GM21390 (cell line): ENCODE data around the gene RASGRP4.
"Not testable (repeated sequence)": the region's sequence is repeated elsewhere in the genome, so short reads cannot be mapped to it uniquely, and the experiment has no call there.

Experiments used
- ATAC-seq: cut with Tn5 transposase; IDR thresholded peaks from one replicate; pipeline ENCODE4 v1.9.1; 2021; ENCODE audit not compliant: unreplicated experiment

Gene RASGRP4

DNA sequence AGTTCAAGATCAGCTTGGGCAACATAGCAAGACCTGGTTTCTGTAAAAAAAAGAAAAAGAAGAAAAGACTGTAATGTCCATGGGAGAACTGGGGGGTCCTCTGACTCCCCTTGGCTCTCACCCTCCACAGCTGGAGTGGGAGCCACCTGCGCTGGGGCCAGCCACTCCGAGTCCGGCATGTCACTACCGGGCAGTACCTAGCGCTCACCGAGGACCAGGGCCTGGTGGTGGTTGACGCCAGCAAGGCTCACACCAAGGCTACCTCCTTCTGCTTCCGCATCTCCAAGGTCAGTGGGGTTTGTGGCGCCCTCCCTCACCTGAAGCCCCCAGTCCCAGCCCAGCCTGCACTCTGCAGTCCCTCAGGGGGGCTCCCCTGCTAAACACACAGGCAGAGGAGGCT lies 22.2 kb upstream of the RASGRP4 start:
- ATAC-seq, result no peak

DNA sequence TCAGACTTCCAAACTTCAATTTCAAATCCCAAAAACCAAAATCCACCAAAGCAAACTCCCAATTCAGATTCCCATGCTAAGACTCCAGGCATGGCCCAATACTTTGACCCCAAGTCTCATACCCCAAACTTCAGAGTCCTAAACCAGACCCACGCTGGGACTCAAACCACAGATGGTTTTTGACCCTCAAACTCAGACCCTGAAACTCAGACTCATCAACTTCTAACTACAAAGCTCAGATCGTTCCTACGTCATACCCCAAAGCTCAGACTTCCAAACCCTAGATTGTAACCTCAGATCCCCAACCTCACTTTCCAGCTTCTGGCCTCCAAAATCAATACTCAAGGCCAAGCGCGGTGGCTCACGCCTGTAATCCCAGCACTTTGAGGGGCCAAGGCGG lies 19.3 kb upstream of the RASGRP4 start:
- no peak for ATAC-seq

DNA sequence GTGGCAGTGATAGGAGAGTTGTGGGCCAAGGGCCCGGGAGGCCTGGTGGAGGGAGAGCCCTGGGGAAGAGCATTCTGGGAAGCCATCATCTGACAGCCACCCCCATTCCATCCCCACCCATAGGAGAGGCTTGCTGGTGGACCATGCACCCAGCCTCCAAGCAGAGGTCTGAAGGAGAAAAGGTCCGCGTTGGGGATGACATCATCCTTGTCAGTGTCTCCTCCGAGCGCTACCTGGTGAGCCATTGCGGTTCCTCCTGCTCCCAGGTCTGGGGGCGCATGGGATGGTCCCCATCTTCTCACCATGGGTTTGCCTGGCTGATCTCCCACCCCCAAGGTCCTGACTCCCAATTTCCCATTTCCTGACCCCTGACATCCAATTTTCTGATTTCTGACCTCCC lies 18.0 kb upstream of the RASGRP4 start:
- ATAC-seq, result no peak

DNA sequence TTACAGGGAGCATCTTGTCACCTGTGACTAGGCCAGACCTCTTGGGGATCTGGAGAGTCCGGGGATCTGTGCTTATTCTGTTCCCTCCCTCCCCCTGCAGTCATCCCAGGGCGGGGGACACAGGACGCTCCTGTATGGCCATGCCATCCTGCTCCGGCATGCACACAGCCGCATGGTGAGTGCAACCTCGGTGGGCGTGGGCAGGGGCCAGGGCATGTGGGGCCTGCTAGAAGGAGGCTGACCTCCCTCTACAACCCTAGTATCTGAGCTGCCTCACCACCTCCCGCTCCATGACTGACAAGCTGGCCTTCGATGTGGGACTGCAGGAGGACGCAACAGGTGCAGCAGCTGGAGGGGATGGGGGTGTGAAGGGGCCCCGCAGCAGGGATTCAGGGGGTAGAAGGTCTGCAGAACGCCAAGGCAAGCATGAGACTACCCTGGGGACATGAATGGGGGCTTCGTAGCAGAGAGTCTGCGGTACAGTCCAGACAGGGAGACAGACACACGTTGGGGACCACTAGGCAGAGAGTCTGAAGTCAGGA lies 17.5 kb upstream of the RASGRP4 start:
- ATAC-seq, result no peak

DNA sequence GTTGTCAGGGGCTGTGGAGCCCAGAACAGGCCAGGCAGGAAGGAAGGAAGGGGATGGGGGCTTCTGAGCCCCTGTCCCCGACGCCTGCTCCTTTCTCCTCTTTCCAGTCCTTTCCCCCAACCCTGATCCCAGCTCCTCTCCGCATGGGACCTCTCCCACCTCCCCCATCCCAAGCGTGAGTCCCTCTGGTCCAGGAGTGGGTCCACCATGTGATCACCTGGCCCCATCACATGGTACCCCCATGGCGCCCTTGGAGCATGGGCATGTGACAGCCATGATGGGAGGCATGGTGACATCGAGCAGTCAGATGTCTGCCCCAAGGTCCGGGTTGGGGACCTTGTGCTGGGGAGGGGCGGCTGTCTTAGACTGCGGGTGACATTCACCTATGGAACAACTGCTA lies 16.7 kb upstream of the RASGRP4 start:
- no peak for ATAC-seq

DNA sequence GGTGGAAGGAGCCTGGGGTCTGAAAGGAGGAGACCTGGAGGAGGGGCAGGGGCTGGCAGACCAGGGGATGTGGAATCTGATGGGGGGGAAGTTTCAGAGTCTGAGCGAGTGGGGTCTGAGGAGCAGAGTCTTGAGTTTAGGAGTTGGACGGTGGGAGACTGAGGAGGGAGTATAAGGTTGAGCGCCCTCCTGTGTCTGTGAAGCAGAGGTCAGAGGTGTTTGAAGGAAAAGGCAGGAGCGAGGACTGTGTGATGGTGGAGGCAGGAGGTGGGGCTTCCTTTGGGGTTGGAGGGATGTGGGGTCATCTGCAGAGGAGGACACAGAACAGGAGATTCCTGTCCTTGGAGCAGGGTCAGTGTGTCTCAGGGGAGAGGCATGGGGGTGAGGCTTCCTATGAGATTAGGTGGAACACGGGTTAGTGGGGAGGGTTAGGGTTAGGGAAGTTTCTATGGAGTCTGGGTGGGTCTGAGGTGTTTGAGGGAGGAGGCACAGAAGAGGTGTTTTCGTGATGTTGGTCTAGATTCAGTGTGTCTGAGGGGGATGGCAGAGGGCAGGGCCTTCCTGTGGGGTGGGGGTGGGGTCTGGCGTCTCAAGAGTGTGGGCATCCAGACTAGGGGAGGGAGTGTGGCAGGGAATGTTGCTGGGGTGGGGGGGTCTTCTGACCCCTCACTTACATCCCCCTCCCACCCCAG lies 15.8 kb upstream of the RASGRP4 start:
- no peak for ATAC-seq

DNA sequence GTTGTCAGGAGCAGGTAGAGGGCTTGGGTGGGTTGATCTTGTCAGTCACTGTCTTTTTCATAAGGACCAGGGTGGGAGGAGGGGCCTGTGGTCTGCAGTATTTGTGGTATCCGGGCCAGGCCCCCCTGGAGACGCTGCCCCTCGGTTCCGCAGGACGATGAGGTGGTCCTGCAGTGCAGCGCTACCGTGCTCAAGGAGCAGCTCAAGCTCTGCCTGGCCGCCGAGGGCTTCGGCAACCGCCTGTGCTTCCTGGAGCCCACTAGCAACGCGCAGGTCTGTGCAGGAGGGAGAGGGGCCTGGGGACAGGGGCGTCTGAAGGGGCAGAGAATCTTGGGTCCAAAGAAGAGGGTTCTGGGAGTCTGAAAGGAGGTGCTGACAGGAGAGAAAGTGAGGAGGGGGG lies 14.6 kb upstream of the RASGRP4 start:
- ATAC-seq, result no peak

DNA sequence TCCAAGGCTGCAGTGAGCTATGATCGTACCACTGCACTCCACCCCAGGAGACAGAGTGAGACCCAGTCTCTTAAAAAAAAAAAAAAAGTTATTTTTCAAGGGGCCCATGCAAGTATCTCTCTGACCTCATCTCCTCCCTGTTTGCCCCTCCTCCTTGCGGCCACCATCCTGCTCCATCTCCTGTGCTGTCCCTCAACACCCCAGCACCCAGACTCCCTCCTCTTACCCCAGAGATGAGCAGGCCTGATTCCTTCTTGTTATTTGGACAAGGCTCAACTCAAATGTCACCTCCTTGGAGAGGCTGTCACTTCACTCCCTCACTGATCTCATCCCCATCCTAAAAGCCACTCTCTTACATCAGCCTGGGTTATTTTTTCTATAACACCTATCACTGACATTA lies 11.9 kb upstream of the RASGRP4 start:
- ATAC-seq, result no peak

DNA sequence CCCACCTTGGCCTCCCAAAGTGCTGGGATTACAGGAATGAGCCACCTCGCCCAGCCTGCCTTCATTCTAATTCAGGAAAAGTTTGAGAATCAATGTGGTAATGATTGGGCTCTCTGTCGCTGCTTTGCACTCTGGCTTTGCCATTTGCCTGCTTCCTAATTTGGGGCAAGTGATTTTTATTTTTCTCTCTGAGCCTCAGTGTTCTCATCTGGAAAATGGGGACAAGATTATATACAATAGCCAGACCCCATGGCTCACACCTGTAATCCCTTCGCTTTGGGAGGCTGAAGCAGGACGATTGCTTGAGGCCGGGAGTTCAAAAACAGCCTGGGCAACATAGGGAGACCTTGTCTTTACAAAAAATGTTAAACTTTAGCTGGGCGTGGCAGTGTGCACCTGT lies 11.3 kb upstream of the RASGRP4 start:
- no peak for ATAC-seq

DNA sequence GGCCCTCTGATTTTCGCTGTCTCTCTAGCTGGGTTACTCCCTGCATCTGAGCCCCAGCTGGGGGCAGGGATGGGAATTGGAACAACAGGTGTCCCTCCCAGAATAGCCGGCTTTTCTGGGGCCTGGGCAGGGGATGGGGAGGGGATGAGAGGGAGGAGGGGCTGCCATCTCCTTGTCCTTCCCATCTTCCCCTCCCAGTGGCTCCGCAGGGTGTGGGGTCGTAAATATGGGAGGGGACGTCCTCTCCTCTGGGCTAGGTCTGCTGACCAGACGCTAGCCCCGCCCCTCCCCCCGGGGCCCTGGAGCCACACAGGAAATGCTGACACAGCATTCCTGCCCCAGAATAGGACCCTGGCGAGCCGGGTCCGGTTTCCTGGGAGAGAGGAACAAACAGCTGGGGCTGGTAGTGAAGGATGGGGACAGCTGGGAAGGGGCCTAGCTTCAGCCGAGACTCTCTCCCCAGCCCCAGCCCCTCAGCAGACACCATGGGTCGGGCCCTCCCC lies 8.6 kb upstream of the RASGRP4 start:
- no peak for ATAC-seq

DNA sequence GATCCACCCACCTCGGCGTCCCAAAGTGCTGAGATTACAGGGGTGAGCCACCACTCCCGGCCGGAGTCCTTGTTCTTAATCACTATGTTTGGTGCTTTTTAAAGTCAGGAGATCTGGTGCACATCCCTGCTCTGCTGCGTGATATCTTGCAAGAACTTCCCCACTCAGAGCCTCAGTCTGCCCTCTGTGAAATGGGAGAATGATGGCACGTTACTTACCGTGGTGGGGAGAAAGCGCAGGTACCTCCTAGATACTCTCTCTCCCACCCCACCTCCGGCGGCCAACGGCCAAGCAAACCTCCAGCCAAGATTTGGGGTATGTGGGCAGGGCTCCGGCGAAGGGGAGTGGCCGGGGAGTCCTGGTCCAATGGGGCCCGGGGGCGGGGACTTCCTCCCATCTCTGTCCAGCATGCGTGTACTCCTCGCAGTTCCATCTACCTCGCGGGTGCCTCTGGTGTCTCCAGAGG lies 7.3 kb upstream of the RASGRP4 start, which contains the start of gene RYR1:
RYR1 (plus strand) TSS at position 424 of the 466 bp plus-strand sequence. CDS start 139 bp downstream, outside the sequence.
- ATAC-seq, result no peak

DNA sequence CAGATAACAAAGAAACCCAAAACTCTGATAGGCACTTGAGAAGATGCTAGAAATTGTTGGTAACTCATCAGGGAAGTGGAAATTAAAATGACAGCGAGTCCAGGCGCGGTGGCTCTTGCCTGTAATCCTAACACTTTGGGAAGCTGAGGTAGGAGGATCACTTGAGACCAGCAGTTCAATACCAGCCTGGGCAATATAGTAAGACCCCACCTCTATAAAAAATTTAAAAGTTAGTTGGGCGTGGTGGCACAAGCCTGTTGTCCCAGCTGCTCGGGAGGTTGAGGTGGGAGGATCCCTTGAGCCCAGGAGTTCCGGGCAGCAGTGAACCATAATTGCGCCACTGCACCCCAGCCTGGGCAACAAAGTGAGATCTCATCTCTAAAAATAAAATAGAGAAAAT lies 4.9 kb upstream of the RASGRP4 start:
- no peak for ATAC-seq

DNA sequence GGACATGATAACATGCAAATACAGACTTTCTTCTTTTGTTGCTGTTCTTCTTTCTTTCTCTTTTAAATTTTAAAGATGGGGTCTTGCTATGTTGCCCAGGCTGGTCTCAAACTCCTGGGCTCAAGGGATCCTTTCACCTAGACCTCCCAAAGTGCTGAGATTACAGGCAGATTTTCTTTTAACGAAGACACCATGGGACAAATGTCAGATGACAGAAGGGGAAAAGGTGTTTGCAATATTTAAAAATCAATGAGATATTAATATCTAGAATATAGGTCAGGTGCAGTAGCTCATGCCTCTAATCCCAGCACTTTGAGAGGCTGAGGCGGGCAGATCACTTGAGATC lies 3.8 kb upstream of the RASGRP4 start:
- ATAC-seq, result no peak

DNA sequence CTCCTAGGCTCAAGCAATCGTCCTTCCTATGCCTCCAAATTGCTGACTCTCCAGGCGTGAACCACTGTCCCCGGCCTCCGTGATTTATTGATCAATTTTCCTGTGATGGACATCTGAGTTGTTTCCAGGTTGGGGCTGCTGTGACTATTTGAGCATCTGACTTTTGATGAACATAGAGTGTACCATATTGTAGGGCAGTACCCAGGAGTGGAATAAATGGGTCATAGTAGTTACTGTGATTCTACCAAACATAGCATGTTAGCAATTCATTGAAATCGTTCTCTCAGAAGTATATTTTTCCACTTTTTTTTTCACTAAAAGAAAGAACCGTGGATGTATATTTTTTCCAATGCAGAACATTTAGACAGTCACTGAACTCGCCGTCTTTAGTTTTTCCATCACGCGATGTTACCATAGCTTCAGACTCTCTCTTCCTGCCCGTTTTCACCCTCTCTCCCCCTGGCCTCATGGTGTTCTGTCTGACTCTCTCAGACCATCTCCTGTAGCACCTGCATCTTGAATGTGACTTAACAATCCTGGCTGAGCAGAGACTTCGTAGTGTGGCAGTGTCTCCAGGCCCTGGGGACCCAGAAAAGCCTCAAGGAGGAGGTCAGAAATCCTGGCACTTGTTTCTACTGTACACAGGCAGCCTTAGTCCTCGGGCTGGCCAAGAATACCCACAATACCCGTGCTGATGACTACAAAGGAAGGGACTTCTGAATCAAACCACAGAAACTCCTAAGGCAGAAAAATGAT lies 3.2 kb upstream of the RASGRP4 start:
- ATAC-seq, result no peak

DNA sequence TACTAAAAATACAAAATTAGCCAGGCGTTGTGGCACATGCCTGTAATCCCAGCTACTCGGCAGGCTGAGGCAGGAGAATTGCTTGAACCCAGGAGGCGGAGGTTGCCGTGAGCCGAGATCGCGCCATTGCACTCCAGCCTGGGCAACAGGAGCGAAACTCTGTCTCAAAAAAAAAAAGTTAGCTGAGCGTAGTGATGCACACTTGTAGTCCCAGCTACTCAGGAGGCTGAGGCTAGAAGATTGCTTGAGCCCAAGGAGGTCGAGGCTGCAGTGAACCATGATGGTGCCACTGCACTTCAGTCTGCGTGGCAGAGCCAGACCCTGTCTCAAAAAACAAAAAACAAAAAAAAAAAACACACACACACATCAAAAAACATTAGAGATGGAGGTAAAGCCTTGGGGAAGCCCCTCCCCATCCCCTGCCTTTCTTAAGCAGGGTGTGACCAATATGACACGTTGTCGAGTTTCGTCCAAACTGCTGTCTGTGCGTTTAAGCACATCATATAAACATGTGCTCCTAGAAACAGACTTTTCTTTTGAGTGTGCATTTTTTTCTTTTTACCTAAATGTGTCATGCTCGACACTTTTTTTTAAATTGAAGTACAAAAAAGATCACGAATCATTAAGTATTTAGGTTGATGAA lies 1.1 kb upstream of the RASGRP4 start:
- ATAC-seq, result not testable (repeated sequence)

DNA sequence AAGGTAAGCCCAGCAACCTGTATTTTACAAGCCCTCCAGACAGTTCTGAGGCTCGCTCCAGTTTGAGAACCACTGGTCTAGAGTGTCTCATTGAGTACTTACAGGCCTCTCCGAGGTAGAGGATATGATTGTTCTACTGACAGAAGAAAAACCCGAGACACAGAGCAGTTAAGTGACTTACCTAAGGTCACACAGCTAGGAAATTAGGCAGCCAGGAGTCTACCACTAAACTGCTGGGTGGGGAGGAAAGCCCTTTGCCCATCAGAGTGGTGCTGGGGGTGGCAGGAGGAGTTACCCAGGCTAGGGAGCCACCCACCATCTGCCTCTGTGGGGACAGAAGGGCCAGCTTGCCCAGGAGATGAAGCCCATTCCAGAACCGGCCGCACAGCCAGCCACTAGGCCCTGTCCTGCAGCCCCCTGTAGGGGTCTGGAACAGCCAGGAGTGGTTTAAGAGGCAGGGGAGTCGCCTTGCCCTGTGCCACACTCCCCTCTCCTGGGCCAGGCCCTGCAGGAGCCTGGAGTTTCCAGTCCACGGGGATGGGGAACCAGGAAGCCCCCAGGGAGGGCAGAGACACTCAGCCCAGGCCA lies 703 bp downstream of the RASGRP4 start:
- no peak for ATAC-seq

DNA sequence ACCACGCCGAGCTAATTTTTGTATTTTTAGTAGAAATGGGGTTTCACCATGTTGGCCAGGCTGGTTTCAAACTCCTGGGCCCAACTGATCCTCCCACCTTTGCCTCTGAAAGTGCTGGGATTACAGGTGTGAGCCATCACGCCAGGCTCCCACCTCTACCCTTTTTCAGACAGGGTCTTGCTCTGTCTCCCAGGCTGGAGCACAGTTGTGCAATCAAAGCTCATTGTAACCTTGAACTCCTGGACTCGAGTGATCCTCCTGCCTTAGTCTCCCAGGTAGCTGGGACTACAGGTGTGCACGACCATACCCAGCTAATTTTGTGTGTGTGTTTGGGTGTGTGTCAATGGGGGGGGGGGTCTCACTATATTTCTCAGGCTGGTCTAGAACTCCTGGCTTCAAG lies 1.7 kb downstream of the RASGRP4 start:
- ATAC-seq, result no peak

DNA sequence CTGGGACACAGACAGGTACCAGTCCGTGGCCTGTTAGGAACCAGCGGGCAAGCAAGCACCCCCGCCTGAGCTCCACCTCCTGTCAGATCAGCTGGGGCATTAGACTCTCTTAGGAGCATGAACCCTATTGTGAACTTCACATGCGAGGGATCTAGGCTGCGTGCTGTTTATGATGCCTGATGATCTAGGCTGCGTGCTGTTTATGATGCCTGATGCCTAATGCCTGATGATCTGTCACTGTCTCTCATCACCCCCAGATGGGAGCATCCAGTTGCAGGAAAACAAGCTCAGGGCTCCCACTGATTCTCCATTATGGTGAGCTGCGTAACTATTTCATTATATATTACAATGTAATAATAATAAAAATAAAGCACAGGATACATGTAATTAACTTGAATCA lies 3.6 kb downstream of the RASGRP4 start:
- ATAC-seq, result no peak

DNA sequence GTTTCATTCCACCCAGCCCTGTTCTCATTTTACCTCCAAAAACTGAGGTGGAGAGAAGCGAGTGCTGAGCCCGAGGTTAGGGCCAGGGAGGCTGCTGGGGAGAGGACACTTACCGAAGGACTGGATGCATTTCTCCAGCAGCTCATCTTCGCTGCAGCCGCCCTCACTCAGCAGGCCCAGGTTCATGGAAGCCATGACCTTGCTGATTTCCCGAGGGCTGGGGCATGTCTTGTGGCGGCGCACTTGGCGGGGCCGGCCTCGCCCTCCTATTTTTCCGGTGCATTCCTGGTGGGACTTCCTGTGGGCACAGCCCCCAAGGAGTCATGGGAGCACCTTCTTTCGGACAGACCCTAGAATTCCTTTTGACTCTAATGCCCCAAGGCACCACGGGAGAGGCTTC lies 4.2 kb downstream of the RASGRP4 start:
- ATAC-seq, result no peak

DNA sequence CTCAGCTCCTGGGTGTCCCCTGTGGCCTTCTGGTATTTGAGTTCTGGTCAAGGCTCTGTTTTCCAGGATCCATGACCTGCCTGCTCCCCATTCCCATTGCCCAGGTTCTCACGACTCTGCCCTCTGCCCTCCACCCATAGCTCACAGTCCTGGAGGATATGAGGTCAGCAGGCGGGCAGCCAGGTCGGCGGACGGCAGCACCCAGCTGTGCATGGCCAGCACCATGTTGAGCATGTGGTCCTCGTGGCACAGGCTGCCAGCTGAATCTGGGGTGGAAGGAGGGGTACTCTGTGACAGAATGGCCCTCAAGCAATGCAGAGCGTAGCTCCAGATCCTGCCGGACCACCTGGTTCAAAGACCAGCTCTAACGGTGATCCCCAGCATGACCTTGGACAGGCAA lies 5.1 kb downstream of the RASGRP4 start:
- ATAC-seq, result no peak
